NCI-H1417 treated with DMSO at 0.1 percent for 48 hours (cell line): ENCODE data around the gene ARHGEF38.
A peak's percentile ranks its signal among the peaks of the same experiment; 100 is the strongest.

Experiments
- DNase-seq: peaks from one replicate; lab custom pipeline; 2025; lab: John Stamatoyannopoulos, UW

ARHGEF38 gene

GRCh38 chr4:105551965-105552746 lies at the start of gene ARHGEF38:
TSS of gene ARHGEF38 (plus strand) at chr4:105552620. CDS start at chr4:105552766, 146 bp downstream.
- peak; percentile 33 for DNase-seq

- no peak for DNase-seq
Measured at GRCh38 chr4:105503484-105503883, 48.9 kb upstream of the ARHGEF38 start.

GRCh38 chr4:105504744-105505143 lies 47.7 kb upstream of the ARHGEF38 start:
- no peak for DNase-seq

- no peak for DNase-seq
Measured at GRCh38 chr4:105509291-105509690, 43.1 kb upstream of the ARHGEF38 start.

GRCh38 chr4:105509714-105510113 lies 42.7 kb upstream of the ARHGEF38 start:
- DNase-seq, result no peak

- DNase-seq, result no peak
Measured at GRCh38 chr4:105510245-105510644, 42.2 kb upstream of the ARHGEF38 start.

GRCh38 chr4:105520819-105521790 lies 31.3 kb upstream of the ARHGEF38 start:
- no peak for DNase-seq

GRCh38 chr4:105526656-105527055 lies 25.8 kb upstream of the ARHGEF38 start:
- DNase-seq, result no peak

- DNase-seq, result no peak
Measured at GRCh38 chr4:105527081-105527480, 25.3 kb upstream of the ARHGEF38 start.

GRCh38 chr4:105536601-105537000 lies 15.8 kb upstream of the ARHGEF38 start:
- no peak for DNase-seq

- no peak for DNase-seq
Measured at GRCh38 chr4:105541420-105541819, 11.0 kb upstream of the ARHGEF38 start.

GRCh38 chr4:105542039-105542438 lies 10.4 kb upstream of the ARHGEF38 start:
- DNase-seq, result no peak

GRCh38 chr4:105543346-105543745 lies 9.1 kb upstream of the ARHGEF38 start:
- no peak for DNase-seq

- DNase-seq, result no peak
Measured at GRCh38 chr4:105543881-105544280, 8.5 kb upstream of the ARHGEF38 start.

GRCh38 chr4:105544520-105545286 lies 7.7 kb upstream of the ARHGEF38 start:
- DNase-seq, result no peak

- DNase-seq, result no peak
Measured at GRCh38 chr4:105546086-105546485, 6.3 kb upstream of the ARHGEF38 start.

- no peak for DNase-seq
Measured at GRCh38 chr4:105547769-105548168, 4.7 kb upstream of the ARHGEF38 start.

GRCh38 chr4:105548483-105548882 lies 3.9 kb upstream of the ARHGEF38 start:
- DNase-seq, result no peak

GRCh38 chr4:105550641-105551040 lies 1.8 kb upstream of the ARHGEF38 start:
- no peak for DNase-seq

- no peak for DNase-seq
Measured at GRCh38 chr4:105555409-105555808, 3.0 kb downstream of the ARHGEF38 start.

- no peak for DNase-seq
Measured at GRCh38 chr4:105556206-105556605, 3.8 kb downstream of the ARHGEF38 start.

- no peak for DNase-seq
Measured at GRCh38 chr4:105558277-105558676, 5.9 kb downstream of the ARHGEF38 start.
